HEK293T (cell line): ENCODE measurements around the gene ANKRD24.

Experiments used
- ELF4 ChIP-seq: fragments of 450-650 bp; IDR thresholded peaks from 2 replicates; pipeline ENCODE4 v1.6.1; 2017; ENCODE audit warnings: antibody characterized with exemption
- FOXK2 ChIP-seq: fragments of 450-650 bp; IDR thresholded peaks from 2 replicates; pipeline ENCODE4 v1.6.1; 2016; ENCODE audit warnings: mild to moderate bottlenecking
- SUZ12 ChIP-seq: fragments of 450-650 bp; IDR thresholded peaks from 2 replicates; pipeline ENCODE4 v1.6.1; 2016; ENCODE audit warnings: mild to moderate bottlenecking
- TARDBP ChIP-seq: fragments of 450-650 bp; IDR thresholded peaks from 2 replicates; pipeline ENCODE4 v1.6.1; 2016

DNA sequence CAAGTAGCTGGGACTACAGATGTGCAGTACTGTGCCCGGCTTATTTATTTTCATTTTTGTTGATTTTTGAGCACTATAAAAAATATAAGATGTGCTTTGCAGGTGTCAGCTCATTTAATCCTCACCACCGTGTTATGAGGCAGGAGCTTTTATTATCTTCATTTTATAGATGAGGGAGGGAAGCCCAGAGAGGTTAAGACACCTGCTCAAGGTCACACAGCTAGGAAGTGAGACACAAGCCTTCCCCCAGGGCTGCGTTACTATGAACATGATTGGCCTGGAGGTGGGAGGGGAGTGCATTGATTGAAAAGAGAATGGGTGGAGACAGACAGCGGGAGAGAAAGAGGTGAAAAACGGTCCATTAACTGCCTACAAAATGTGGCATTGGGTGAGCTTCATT is 7.2 kb downstream of the ANKRD24 start:
- no peak for TF ChIP-seq TARDBP
- TF ChIP-seq SUZ12 = no peak
- TF ChIP-seq ELF4 = no peak
- no peak for TF ChIP-seq FOXK2
